Upper lobe of left lung (tissue), 4 donors: ENCODE results near the gene EXOSC5.

Experiments
- CTCF ChIP-seq, 6 experiments: fragments of 450-650 bp in 4 of 6; fragments of 200-600 bp in 2 of 6; sonication (generic) in 2 of 6; IDR thresholded peaks; one replicate each; pipeline ENCODE4 v1.5.1; 2016 to 2019; ENCODE audit warnings: antibody characterized with exemption in 6 of 6
- POLR2AphosphoS5 ChIP-seq, 2 donors: sonication (generic); formaldehyde crosslinking; IDR thresholded peaks; one replicate each; pipeline ENCODE4 v1.5.1; 2017; ENCODE audit warnings: antibody characterized with exemption in 2 of 2

GRCh38 chr19:41412953-41413352, 15.8 kb upstream of the EXOSC5 start:
- no peak for TF ChIP-seq POLR2AphosphoS5 (IDR thresholded peaks at IDR 0.05)
- TF ChIP-seq CTCF (IDR thresholded peaks at IDR 0.05), result no peak
